ENCODE results near the gene NOS3. TPM values are rescaled to one million over a fixed set of nuclear protein-coding genes. Genes with fewer than 3 reads are reported as not detected.

Gene NOS3
- total and polyA plus RNA-seq, 2 of the 13 experiments (the other 11 are each of a cell fraction or from before 2014, with no cell fraction given): 3.7 to 7.5 TPM

- TF ChIP-seq ZFY (CRISPR knock-in tag; IDR thresholded peaks at IDR 0.05) (peak; percentile 19; the same call in 1 of the 2 replicates), ZNF24 (IDR thresholded peaks at IDR 0.05) (no peak), ZNF800 (CRISPR knock-in tag; IDR thresholded peaks at IDR 0.05) (peak; percentile 76; the same call in 1 of the 2 replicates), ZNF777 (CRISPR knock-in tag; IDR thresholded peaks at IDR 0.05) (0 out of 2 replicates have a peak, but pooled peaks have one; percentile 5), ZNF776 (CRISPR knock-in tag; IDR thresholded peaks at IDR 0.05) (0 out of 2 replicates have a peak, but pooled peaks have one; percentile 39), SETDB1 (CRISPR knock-in tag; IDR thresholded peaks at IDR 0.05; ENCODE audit: borderline replicate concordance) (no peak), MAX (IDR thresholded peaks at IDR 0.05) (peak; percentile 75), POGK (CRISPR knock-in tag; conservative IDR thresholded peaks at IDR 0.05) (0 out of 2 replicates have a peak, but pooled peaks have one; percentile 2), ZSCAN12 (CRISPR knock-in tag; IDR thresholded peaks at IDR 0.05) (no peak), HNRNPLL (IDR thresholded peaks at IDR 0.05; ENCODE audit: low read depth, low read length, poor library complexity, severe bottlenecking) (peak; percentile 31), BORCS8-MEF2B (CRISPR knock-in tag; IDR thresholded peaks at IDR 0.05) (peak; percentile 32; the same call in 1 of the 2 replicates), IRF9 (CRISPR knock-in tag; IDR thresholded peaks at IDR 0.05; ENCODE audit: borderline replicate concordance) (peak; percentile 5; the same call in 1 of the 2 replicates), NR0B2 (CRISPR knock-in tag; IDR thresholded peaks at IDR 0.05) (peak; percentile 2; the same call in 1 of the 2 replicates), MLX (CRISPR knock-in tag; IDR thresholded peaks at IDR 0.05) (peak; percentile 8; the same call in 1 of the 2 replicates), ZNF235 (CRISPR knock-in tag; IDR thresholded peaks at IDR 0.05; ENCODE audit: borderline replicate concordance) (0 out of 2 replicates have a peak, but pooled peaks have one; percentile 3), ZGPAT (CRISPR knock-in tag; IDR thresholded peaks at IDR 0.05) (0 out of 2 replicates have a peak, but pooled peaks have one; percentile 10), MYPOP (CRISPR knock-in tag; IDR thresholded peaks at IDR 0.05) (0 out of 2 replicates have a peak, but pooled peaks have one; percentile 20)
These were observed 27.8 kb downstream of the NOS3 start (continued) for GRCh38 chr7:151018421-151019129.
